Measurements from ENCODE around the gene CYP3A7. TPM values are rescaled to one million over a fixed set of nuclear protein-coding genes. Genes with fewer than 3 reads are reported as not detected.
"Not testable (repeated sequence)": the region's sequence is repeated elsewhere in the genome, so short reads cannot be mapped to it uniquely, and the experiment has no call there.

The CYP3A7 gene
- polyA plus RNA-seq, 3 donors, result 0.16 to 0.53 (median 0.43) TPM

GRCh38 chr7:99669782-99670181 lies 65.2 kb downstream of the CYP3A7 start:
- DNase-seq, result no peak

GRCh38 chr7:99668541-99668940 lies 66.5 kb downstream of the CYP3A7 start:
- no peak for DNase-seq

- no peak for DNase-seq
Observed at GRCh38 chr7:99667179-99667578, 67.8 kb downstream of the CYP3A7 start.

GRCh38 chr7:99666013-99666395 lies 69.0 kb downstream of the CYP3A7 start:
- DNase-seq, result no peak

GRCh38 chr7:99665312-99666012 lies 69.5 kb downstream of the CYP3A7 start:
- no peak for DNase-seq

- DNase-seq, result not testable (repeated sequence)
Observed at GRCh38 chr7:99657879-99658278, 77.1 kb downstream of the CYP3A7 start.

Other genes with a start within 250 kb of the CYP3A7 start
- 10 to 100 TPM; 12.1 to 18.3 (median 17.5) TPM for gene ZNF394, start 234.9 kb downstream of the CYP3A7 start, polyA plus RNA-seq (ENCODE audit: insufficient read length in 3 of 3)
- gene ZKSCAN5, start 230.5 kb downstream of the CYP3A7 start, polyA plus RNA-seq (ENCODE audit: insufficient read length in 3 of 3), result 10 to 100 TPM; 14.2 to 16.5 (median 15.0) TPM
- 10 to 100 TPM; 12.5 to 15.6 (median 14.5) TPM for gene FAM200A, start 183.1 kb downstream of the CYP3A7 start, polyA plus RNA-seq (ENCODE audit: insufficient read length in 3 of 3)
- 100 to 1,000 TPM in 2 of 3 donors, 10 to 100 TPM in 1; 63.5 to 108 (median 103) TPM for gene ZNF655, start 176.6 kb downstream of the CYP3A7 start, polyA plus RNA-seq (ENCODE audit: insufficient read length in 3 of 3)
- gene TMEM225B, start 136.9 kb downstream of the CYP3A7 start, polyA plus RNA-seq (ENCODE audit: insufficient read length in 3 of 3), result 1 to 10 TPM; 1.4 to 2.8 (median 1.7) TPM
- gene ZSCAN25, start 118.2 kb downstream of the CYP3A7 start, polyA plus RNA-seq (ENCODE audit: insufficient read length in 3 of 3), result 10 to 100 TPM; 19.0 to 21.0 (median 20.8) TPM
- gene CYP3A5, start 55.2 kb downstream of the CYP3A7 start, polyA plus RNA-seq (ENCODE audit: insufficient read length in 3 of 3), result 1 to 10 TPM; 1.5 to 2.7 (median 2.2) TPM
- gene CYP3A4, start 49.0 kb upstream of the CYP3A7 start, polyA plus RNA-seq (ENCODE audit: insufficient read length in 3 of 3), result under 1 TPM; 0.20 to 0.49 (median 0.36) TPM
- gene CYP3A43, start 92.8 kb upstream of the CYP3A7 start, polyA plus RNA-seq (ENCODE audit: insufficient read length in 3 of 3), result under 1 TPM; 0.14 to 0.95 (median 0.73) TPM
- gene OR2AE1, start 141.8 kb upstream of the CYP3A7 start, polyA plus RNA-seq (ENCODE audit: insufficient read length in 3 of 3), result under 1 TPM in 1 of 3 donors, not detected in 2; 0.27 TPM
- gene TRIM4, start 184.3 kb upstream of the CYP3A7 start, polyA plus RNA-seq (ENCODE audit: insufficient read length in 3 of 3), result 10 to 100 TPM; 30.1 to 39.5 (median 31.1) TPM
- gene GJC3, start 194.4 kb upstream of the CYP3A7 start, polyA plus RNA-seq (ENCODE audit: insufficient read length in 3 of 3), result 1 to 10 TPM in 1 of 3 donors, under 1 TPM in 2; 0.86 to 1.7 (median 0.95) TPM
- gene AZGP1, start 240.8 kb upstream of the CYP3A7 start, polyA plus RNA-seq (ENCODE audit: insufficient read length in 3 of 3), result 10 to 100 TPM; 62.6 to 70.1 (median 68.7) TPM

Data from renal pelvis (tissue), 4 donors.